ENCODE measurements around the gene NPHP4.

NPHP4 gene

GRCh38 chr1:5981009-5981380 lies 11.2 kb downstream of the NPHP4 start:
- no peak for TF ChIP-seq CTCF (IDR thresholded peaks at IDR 0.05; ENCODE audit: low read depth, low read length, missing control alignments)
- Histone ChIP-seq H3K36me3 (replicated peaks) (no peaks in the 10 kb centered on the region), H3K4me3 (ENCODE audit: low read depth, low read length) (no peak overlapping the region), H3K27ac (no peak overlapping the region), H3K27me3 (replicated peaks) (no peaks in the 10 kb centered on the region)
- in situ Hi-C loops (cut with HindIII; ENCODE audit: low pct_ligation_motif_present, low sequenced_read_pairs) = no loop called here
- no peak for DNase-seq

GRCh38 chr1:5980314-5981008 lies 11.8 kb downstream of the NPHP4 start:
- H3K4me3 ChIP-seq (ENCODE audit: low read depth, low read length) = no peak overlapping the region
- no peaks in the 10 kb centered on the region for H3K27me3 ChIP-seq (replicated peaks)
- H3K36me3 ChIP-seq (replicated peaks) = no peaks in the 10 kb centered on the region
- DNase-seq = peak; percentile 21
- TF ChIP-seq CTCF (IDR thresholded peaks at IDR 0.05; ENCODE audit: low read depth, low read length, missing control alignments) = peak; percentile 38
- in situ Hi-C loops (cut with HindIII; ENCODE audit: low pct_ligation_motif_present, low sequenced_read_pairs) = no loop called here
- H3K27ac ChIP-seq = no peak overlapping the region

DNA sequence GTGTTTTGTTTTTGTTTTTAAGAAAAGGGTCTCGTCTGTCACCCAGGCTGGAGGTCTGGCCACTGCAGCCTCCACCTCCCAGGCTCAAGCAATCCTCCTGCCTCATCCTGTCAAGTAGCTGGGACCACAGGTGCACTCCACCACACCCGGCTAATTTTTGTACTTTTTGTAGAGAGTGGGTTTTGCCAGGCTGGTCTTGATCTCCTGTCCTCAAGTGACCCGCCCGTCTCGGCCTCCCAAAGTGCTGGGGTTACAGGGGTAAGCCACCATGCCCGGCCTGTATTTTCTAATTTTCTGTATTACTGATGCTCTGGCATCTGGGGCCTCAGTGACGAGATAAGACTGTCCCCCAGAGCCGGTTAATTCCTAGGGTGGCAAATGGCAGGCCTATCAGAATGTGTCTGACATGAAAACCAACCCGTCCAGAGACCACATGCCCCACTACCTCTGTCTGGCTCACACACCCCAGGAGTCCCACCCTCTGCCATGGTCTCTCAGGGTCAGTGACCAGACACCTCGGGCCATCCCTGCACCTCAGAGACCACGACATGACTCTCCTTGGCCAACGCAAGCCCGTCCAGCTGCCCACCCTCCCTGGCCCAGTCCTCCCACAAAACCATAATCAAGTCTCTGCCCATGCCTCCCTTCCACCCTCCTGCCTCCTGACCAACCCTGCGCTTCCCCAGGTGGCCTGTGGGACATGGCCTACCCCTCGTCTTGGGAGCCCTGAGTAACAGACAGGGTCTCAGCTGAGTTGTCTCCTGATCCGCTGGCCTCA lies 12.5 kb downstream of the NPHP4 start:
- Histone ChIP-seq H3K36me3 (replicated peaks) (no peaks in the 10 kb centered on the region), H3K27me3 (replicated peaks) (no peaks in the 10 kb centered on the region), H3K27ac (no peak overlapping the region), H3K4me3 (ENCODE audit: low read depth, low read length) (no peak overlapping the region)
- TF ChIP-seq CTCF (IDR thresholded peaks at IDR 0.05; ENCODE audit: low read depth, low read length, missing control alignments) = no peak
- DNase-seq = no peak
- in situ Hi-C loops (cut with HindIII; ENCODE audit: low pct_ligation_motif_present, low sequenced_read_pairs) = no loop called here

GRCh38 chr1:5978452-5978851 lies 13.8 kb downstream of the NPHP4 start:
- in situ Hi-C loops (cut with HindIII; ENCODE audit: low pct_ligation_motif_present, low sequenced_read_pairs) = no loop called here
- no peak for DNase-seq
- Histone ChIP-seq H3K27ac (no peak overlapping the region), H3K27me3 (replicated peaks) (no peaks in the 10 kb centered on the region), H3K36me3 (replicated peaks) (no peaks in the 10 kb centered on the region), H3K4me3 (ENCODE audit: low read depth, low read length) (no peak overlapping the region)
- TF ChIP-seq CTCF (IDR thresholded peaks at IDR 0.05; ENCODE audit: low read depth, low read length, missing control alignments) = no peak

DNA sequence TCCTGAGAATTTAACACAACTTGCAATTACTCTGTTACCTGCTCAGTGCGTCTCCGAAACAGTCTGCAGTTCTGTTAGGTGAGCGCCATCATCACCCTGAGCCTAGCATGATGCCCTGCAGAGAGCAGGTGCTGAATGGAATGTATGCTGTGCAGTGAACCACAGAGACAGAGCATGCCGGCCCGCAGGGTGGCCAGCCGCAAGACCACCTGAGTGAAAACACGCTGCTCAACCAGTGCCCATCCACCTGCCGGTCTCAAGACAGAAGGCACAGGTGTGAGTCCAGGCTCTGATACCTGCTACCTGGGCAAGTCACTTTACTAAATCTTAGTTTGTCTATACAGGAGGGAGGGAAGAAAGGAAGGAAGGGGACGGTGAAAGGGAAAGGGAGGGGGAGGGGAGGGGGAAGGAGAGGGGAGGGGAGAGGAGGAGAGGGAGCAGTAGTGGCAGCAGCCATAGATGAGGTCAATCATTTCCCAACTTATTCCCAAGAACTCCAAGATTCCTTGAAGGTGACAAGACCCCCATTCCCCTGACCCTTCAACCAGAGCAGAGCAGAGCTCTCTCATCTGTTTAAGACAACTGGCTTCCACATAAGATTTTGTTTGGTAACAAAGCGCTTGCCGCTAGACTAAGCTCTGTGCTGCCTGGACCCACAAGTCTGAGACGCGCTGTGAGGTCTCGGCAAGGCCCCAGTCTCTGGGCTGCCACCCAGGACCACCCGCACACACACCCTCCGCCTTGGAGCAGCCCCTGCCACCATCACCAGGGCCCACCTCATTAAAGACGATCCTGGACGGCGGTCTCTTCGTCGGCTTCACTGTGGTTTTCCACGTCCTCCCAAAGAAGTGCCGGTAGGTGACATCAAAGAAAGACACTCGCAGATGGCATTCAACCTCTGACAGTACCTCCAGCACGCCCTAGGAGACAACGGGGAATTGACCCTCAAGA lies 14.5 kb downstream of the NPHP4 start:
- no peak overlapping the region for H3K27ac ChIP-seq
- no peaks in the 10 kb centered on the region for H3K27me3 ChIP-seq (replicated peaks)
- H3K4me3 ChIP-seq (ENCODE audit: low read depth, low read length) = no peak overlapping the region
- no peaks in the 10 kb centered on the region for H3K36me3 ChIP-seq (replicated peaks)
- TF ChIP-seq CTCF (IDR thresholded peaks at IDR 0.05; ENCODE audit: low read depth, low read length, missing control alignments) = no peak
- in situ Hi-C loops (cut with HindIII; ENCODE audit: low pct_ligation_motif_present, low sequenced_read_pairs) = no loop called here
- no peak for DNase-seq

Measured in brain microvascular endothelial cell (primary cell).